GM21367 (cell line): ENCODE results near the gene MATN3.

Experiments used
- ATAC-seq: cut with Tn5 transposase; IDR thresholded peaks from one replicate; pipeline ENCODE4 v1.9.1; 2021; ENCODE audit not compliant: unreplicated experiment

Gene MATN3

GRCh38 chr2:20037660-20038059 lies 25.2 kb upstream of the MATN3 start:
- ATAC-seq = no peak

- ATAC-seq = no peak
These were observed 23.6 kb upstream of the MATN3 start for GRCh38 chr2:20035955-20036666.

- ATAC-seq = no peak
These were observed 22.4 kb upstream of the MATN3 start for GRCh38 chr2:20034821-20035220.

DNA sequence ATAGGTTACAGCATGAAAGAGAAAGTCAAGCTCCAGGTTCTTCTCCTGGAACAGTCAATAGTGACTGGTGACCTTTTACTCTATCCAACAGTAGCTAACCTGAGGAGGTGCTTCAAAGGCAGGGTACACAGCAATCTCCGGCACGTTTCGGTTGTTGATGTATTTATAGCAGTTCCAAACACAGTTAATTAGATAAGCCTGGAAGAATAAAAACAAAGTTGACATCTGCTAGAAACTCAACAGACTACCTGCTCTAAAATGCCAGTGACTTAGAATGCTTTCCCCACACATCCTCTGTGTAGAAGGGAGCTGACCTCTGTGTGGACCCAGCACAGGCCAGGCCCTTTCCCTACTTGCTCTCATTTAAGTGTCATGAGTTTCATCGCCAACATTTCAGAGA lies 21.8 kb upstream of the MATN3 start:
- no peak for ATAC-seq

DNA sequence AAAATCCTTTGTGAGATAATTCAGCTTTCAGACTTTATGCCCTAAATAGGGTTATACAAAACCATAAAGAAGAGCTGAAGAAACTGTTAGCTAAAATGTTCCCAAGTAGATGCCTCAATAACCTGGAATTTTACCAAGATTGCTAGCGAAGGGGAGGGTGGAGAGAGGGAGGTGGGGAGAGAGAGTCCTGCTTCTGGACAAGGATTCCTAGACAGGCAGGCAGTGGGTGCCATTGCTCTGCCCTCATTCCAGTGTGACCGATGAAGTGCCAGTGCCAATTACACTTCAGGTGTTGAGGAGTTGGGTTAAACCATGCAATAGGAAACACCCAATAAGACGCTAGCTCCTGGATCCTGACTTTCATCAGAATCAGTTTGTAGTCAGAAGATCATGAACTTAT lies 20.9 kb upstream of the MATN3 start:
- ATAC-seq = no peak

DNA sequence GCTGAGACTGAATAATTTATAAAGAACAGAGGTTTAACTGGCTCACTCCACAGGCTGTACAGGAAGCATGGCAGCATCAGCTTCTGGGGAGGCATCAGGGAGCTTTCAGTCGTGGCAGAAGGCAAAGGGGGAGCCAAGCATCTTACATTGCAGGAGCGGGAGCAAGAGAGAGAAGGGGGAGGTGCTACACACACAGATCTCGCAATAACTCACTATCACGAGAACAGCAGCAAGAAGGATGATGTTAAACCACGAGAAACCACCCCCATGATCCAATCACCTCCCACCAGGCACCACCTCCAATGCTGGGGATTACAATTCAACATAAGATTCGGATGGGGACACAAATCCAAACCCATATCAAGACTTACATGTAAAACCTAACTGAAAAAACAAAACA lies 17.8 kb upstream of the MATN3 start:
- no peak for ATAC-seq

DNA sequence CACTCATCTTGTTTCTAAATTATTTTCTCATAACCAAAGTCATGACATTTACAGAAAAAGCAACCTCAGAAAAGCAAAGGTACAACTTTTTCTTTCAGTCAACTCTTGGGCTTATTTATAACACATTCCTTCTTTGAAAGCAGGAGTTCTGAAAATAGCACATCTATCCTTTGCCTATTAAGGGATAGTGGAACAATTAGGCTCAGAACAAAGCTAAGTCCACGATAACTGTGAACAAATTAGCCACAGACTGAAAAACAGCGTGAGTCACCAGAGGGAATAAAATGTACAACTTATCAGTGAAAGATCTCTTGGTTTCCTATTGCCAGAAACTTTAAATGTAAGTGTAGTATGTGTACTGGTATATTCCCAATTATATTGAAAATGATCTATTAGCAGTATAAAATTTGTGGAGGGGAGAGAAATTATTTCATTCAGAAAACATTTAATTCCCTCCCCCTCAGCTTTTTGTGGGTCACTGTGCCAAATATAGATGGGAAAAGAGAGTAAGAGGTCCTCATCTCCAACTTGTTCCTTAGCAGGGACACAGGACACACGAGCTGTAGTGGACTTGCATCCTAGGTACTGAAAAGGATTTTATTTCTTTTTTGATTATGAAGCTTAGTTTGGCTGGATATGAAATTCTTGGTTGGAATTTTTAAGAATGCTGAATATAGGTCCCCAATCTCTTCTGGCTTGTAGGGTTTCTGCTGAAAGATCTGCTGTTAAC lies 15.4 kb upstream of the MATN3 start:
- no peak for ATAC-seq

DNA sequence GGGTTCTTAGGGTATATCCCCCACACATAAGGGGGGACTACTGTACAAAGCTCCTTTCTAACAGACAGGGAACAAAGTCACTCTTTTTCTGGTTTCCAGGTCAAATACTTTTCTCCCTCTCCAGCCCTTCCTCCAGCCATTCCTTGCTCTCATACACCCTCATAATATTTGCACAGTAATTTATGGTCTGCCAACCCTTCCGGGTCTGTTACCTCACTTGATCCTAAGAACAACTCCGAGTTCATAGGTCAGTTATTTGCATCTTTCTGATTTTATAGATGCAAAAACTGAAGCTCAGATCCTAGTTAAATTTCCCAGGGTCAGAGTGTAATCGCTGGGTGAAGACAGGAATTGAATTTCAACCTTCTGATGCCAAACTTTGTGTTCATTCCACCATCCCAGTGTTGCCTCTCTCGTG lies 14.8 kb upstream of the MATN3 start:
- ATAC-seq = no peak

GRCh38 chr2:20025065-20025786 lies 12.8 kb upstream of the MATN3 start:
- no peak for ATAC-seq

GRCh38 chr2:20023688-20024087 lies 11.2 kb upstream of the MATN3 start:
- ATAC-seq = no peak

DNA sequence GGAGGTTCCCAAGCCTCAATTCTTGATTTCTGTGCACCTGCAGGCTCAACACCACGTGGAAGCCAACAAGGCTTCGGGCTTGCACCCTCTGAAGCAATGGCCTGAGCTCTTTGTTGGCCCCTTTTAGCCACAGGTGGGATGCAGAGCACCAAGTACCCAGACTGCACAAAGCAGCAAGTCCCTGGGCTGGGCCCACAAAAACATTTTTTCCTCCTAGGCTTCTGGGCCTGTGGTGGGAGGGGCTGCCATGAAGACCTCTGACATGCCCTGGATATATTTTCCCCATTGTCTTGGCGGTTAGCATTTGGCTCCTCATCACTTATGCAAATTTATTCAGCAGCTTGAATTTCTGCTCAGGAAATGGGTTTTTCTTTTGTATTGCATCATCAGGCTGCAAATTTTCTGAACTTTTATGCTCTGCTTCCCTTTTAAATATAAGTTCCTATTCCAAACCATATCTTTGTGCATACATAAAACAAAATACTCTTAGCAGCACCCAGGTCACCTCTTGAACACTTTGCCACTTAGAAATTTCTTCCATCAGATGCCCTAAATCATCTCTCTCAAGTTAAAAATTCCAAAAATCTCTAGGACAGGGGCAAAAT lies 9.0 kb upstream of the MATN3 start:
- no peak for ATAC-seq

DNA sequence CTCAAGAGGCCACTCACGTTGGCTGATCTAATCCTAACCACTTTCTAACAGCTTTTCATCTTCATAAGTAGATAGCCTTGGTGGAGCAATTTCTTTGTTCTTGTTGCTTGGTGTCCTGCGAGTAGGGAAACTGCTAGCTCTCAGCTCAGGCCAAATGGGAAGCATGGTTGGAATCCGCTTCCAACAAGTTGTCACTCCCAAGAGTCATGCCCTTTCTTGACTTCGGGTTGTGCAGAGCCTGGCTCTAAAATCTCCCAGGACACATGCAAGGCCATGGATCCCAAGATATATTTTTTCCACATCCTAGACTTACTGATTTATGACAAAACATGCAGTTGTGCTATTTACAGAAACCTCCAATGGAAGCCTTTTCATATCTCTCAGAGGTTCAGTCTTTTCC lies 7.3 kb upstream of the MATN3 start:
- no peak for ATAC-seq

DNA sequence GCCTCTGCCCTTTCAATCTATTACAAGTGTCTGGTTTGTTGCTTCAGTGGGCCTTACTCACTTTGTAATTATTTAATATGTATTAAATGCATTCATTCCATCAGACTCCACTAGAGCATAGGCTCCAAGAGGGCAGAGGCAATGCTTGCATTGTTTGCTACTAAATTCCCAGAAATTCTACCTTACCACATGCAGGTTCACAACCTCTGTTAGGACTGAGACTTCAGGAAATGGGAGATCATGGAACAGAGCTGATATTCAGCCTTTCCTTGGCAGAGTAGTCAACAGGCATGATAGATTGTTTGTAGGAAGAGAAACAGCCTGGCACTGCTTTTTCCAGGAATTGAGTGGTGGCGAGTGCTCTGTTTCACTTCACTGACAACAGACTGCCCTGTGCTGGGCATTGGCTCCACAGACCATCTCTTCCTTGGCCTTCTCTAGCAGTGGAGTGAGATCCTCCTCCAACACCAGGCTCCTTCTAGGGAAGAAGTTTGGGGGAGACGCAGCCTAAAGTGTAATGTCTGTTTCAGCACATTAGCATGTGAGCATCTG lies 6.2 kb upstream of the MATN3 start:
- ATAC-seq = no peak

GRCh38 chr2:20016346-20016745 lies 3.9 kb upstream of the MATN3 start:
- no peak for ATAC-seq

DNA sequence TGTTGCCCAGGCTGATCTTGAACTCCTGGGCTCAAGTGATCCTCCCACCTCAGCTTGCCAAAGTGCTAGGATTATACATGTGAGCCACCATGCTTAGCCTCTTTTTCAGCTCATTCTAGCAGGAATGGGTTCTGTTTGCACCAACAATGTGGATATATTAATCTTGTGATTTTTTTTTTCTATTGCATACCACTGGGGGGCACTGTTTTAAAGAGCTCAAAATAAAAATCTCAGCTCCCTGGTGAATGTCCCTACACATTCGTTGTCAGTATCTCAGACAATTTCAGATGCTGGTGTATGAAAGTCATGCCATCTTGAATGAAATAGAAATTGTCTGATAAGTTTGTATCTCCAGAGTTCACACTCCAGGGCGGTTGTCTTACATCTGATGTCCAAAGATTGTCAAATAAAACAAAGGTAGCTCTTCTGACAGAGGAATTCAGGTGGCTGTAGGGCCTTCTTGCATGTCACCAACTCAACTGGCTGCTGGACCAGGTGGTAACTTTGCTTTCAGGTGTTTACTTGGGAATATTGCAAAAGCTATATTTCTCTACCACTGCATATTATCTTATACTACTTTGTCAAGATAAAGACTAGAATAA lies 3.1 kb upstream of the MATN3 start:
- ATAC-seq = no peak

- ATAC-seq = no peak
These were observed 820 bp upstream of the MATN3 start for GRCh38 chr2:20013126-20013849.

DNA sequence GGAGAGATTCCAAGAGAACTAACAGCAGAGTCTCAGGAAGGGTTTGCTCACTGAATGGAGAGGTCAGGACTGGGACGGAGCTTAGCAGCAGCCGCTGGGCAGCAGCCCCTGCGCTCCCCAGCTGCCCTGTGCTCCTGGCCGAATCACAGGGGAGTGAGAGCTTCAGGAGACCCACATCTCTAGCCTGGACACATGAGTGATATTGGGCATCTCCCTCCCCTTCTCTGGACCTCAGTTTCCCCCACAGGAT lies 511 bp downstream of the MATN3 start:
- no peak for ATAC-seq

DNA sequence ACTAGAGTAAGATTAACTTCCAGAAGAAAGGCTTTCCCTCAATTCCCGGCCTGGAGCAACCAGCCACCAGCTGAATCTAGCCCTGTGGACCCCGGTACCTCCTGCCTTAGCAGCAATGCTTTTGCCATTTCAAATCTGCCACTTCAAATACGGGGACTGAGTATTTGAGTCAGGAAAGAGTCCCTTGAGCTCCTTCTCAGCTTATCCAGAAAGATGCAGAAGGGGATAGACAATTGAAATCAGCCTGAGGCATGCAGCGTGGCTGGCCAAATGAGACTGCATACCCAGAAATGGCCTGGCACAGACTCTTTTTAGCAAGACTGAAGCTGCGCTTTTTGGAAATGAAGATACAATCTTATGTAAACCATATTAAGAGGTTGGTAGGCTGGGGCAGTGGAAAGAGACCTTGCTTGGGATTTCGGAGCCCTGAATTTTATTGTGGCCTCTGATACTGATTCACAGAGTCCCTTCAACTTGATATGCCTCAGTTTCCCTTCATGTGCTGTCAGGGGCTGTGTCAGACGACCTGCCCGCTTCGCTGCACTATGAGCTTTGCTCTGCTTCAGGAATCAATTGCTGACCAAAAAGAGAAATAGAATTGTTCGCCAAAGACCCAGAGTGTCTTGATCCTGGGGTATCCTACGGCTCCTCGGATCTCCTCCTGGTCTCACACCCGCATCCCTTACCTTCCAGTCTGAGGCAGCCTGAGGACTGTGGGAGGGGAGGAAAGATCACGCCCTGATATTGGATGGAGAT lies 1.0 kb downstream of the MATN3 start:
- no peak for ATAC-seq

DNA sequence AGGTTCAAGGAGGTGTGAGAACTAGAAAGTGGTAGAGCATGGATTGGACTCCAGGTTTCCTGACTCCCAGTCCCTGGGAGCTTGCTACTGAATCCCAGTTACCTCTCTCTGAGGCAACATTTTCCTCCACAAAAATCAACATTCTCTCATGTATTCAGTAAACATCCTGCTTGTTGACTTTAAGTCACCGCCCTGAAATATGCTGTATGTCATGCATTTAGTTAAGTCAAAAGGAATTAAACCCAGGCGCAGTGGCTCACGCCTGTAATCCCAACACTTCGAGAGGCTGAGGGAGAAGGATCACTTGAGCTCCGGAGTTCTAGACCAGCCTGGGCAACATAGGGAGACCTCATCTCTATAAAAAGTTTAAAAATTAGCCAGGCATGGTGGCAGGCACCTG lies 3.8 kb downstream of the MATN3 start:
- ATAC-seq = no peak

GRCh38 chr2:20005891-20006470 lies 6.5 kb downstream of the MATN3 start:
- ATAC-seq = no peak
